PFSK-1 (cell line): Measurements from ENCODE around the gene PRX.

Source experiments
- FOXP2 ChIP-seq: optimal IDR thresholded peaks from 2 replicates; pipeline ENCODE3; 2011; ENCODE audit warnings: borderline replicate concordance, control low read depth, inconsistent platforms; ENCODE audit not compliant: insufficient read depth; ENCODE audit errors: extremely low read length, extremely low read depth
- POLR2AphosphoS5 ChIP-seq: IDR thresholded peaks from 2 replicates; pipeline ENCODE4 v1.6.1; 2012; ENCODE audit warnings: low read depth, mild to moderate bottlenecking, control low read depth, low read length, moderate library complexity
- REST ChIP-seq, 2 experiments: IDR thresholded peaks; 2 replicates each; pipeline versions ENCODE4 v1.6.1 to v1.8.0; 2011 to 2012; ENCODE audit warnings: low read depth in 2 of 2, low read length in 2 of 2, control low read depth in 1 of 2, inconsistent platforms in 1 of 2, mild to moderate bottlenecking in 1 of 2, moderate library complexity in 1 of 2; ENCODE audit not compliant: insufficient read depth in 1 of 2
- SIN3A ChIP-seq: IDR thresholded peaks from 2 replicates; pipeline ENCODE4 v1.6.1; 2012; ENCODE audit warnings: mild to moderate bottlenecking, low read length, moderate library complexity, borderline replicate concordance; ENCODE audit not compliant: insufficient read depth
- TAF1 ChIP-seq: IDR thresholded peaks from 2 replicates; pipeline ENCODE4 v1.6.1; 2012; ENCODE audit warnings: low read length, control low read depth, borderline replicate concordance; ENCODE audit not compliant: insufficient read depth

PRX gene

GRCh38 chr19:40443131-40443999 lies 30.2 kb upstream of the PRX start:
- TF ChIP-seq TAF1 (peak; percentile 79; the same call in 1 of the 2 replicates), POLR2AphosphoS5 (peak; percentile 80), SIN3A (peak; percentile 49; the same call in 1 of the 2 replicates), REST (IDR thresholded peaks at IDR 0.05; ENCODE audit: insufficient read depth in 1 of 2, low read depth in 2 of 2, low read length in 2 of 2) (0 out of 4 replicates have a peak, but pooled peaks of 1 of the 2 experiments have one; percentile 20), FOXP2 (peak; percentile 94)

- no peak for TF ChIP-seq POLR2AphosphoS5
- no peak for TF ChIP-seq TAF1
- no peak for TF ChIP-seq REST (IDR thresholded peaks at IDR 0.05; ENCODE audit: insufficient read depth in 1 of 2, low read depth in 2 of 2, low read length in 2 of 2)
- TF ChIP-seq SIN3A = no peak
- TF ChIP-seq FOXP2 = no peak
Measured at GRCh38 chr19:40442328-40443130, 29.4 kb upstream of the PRX start.

- TF ChIP-seq POLR2AphosphoS5 = no peak
- TF ChIP-seq FOXP2 = no peak
- no peak for TF ChIP-seq REST (IDR thresholded peaks at IDR 0.05; ENCODE audit: insufficient read depth in 1 of 2, low read depth in 2 of 2, low read length in 2 of 2)
- TF ChIP-seq SIN3A = no peak
- TF ChIP-seq TAF1 = no peak
Measured at GRCh38 chr19:40441719-40442253, 28.6 kb upstream of the PRX start.

- TF ChIP-seq REST (IDR thresholded peaks at IDR 0.05; ENCODE audit: insufficient read depth in 1 of 2, low read depth in 2 of 2, low read length in 2 of 2) (no peak), SIN3A (no peak), TAF1 (no peak), POLR2AphosphoS5 (no peak), FOXP2 (no peak)
Measured at GRCh38 chr19:40438284-40438683, 25.1 kb upstream of the PRX start.
